ENCODE data around the gene CHST11. TPM values are rescaled to one million over a fixed set of nuclear protein-coding genes. Genes with fewer than 3 reads are reported as not detected.

The CHST11 gene
- polyA plus RNA-seq, 1 donor (not counting 4 experiments of a cell fraction or from before 2014, with no cell fraction given) = 11.9 TPM

DNA sequence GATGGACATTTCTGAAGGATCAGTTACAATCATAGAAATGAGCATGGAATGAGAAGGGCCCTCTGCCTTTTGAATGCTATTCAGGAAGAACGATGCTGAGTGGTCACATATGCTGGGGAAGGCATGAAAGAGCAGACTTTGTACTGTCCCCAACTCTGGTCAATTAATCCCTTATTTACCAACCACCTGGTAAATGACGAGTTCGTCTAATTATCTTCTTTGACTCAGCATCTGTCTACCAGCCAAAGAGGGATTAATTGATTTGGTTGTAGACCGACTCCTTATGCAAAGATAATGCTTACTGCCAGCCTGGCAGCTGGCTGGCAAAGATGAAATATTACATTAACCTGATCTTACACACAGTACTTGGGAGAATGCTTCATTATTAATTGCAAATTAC is 152.2 kb downstream of the CHST11 start:
- Histone ChIP-seq H3K9me3 (ENCODE audit: control insufficient read depth, low read depth, low read length) (no peaks in the 10 kb centered on the region), H3K36me3 (ENCODE audit: control insufficient read depth in 2 of 2, extremely low read depth in 1 of 2, insufficient read depth in 2 of 2, low read length in 2 of 2) (no peaks in the 10 kb centered on the region), H4K20me1 (ENCODE audit: control insufficient read depth, extremely low read depth, insufficient read depth, low read length) (no peaks in the 10 kb centered on the region), H3K9ac (ENCODE audit: control insufficient read depth, extremely low read depth, insufficient read depth, low read length) (no peak overlapping the region), H3K27ac (ENCODE audit: control insufficient read depth, insufficient read depth, low read length) (no peak overlapping the region), H3K4me2 (ENCODE audit: control insufficient read depth, extremely low read depth, insufficient read depth, low read depth, low read length) (no peak overlapping the region), H3K27me3 (ENCODE audit: control insufficient read depth, extremely low read depth, insufficient read depth, low read length) (no peaks in the 10 kb centered on the region), H3K4me3 (ENCODE audit: control insufficient read depth in 2 of 3, extremely low read depth in 1 of 3, insufficient read depth in 2 of 3, low read depth in 1 of 3, low read length in 3 of 3) (no peak overlapping the region), H2AFZ (ENCODE audit: control insufficient read depth, low read length) (no peak overlapping the region), H3K79me2 (ENCODE audit: control insufficient read depth, insufficient read depth, low read length) (peaks cover 2% of the 10 kb centered on the region), H3K4me1 (ENCODE audit: control insufficient read depth, extremely low read depth, insufficient read depth, low read length) (peaks cover 12% of the 10 kb centered on the region), H3K9me1 (ENCODE audit: control insufficient read depth, extremely low read depth, insufficient read depth, low read length) (no peaks in the 10 kb centered on the region)
- TF ChIP-seq, protein P1, sequence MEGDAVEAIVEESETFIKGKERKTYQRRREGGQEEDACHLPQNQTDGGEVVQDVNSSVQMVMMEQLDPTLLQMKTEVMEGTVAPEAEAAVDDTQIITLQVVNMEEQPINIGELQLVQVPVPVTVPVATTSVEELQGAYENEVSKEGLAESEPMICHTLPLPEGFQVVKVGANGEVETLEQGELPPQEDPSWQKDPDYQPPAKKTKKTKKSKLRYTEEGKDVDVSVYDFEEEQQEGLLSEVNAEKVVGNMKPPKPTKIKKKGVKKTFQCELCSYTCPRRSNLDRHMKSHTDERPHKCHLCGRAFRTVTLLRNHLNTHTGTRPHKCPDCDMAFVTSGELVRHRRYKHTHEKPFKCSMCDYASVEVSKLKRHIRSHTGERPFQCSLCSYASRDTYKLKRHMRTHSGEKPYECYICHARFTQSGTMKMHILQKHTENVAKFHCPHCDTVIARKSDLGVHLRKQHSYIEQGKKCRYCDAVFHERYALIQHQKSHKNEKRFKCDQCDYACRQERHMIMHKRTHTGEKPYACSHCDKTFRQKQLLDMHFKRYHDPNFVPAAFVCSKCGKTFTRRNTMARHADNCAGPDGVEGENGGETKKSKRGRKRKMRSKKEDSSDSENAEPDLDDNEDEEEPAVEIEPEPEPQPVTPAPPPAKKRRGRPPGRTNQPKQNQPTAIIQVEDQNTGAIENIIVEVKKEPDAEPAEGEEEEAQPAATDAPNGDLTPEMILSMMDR (optimal IDR thresholded peaks at IDR 0.05 in 1 of 3, IDR thresholded peaks at IDR 0.05 in 1 of 3, conservative IDR thresholded peaks at IDR 0.05 in 1 of 3; ENCODE audit: extremely low read depth in 1 of 3, insufficient read depth in 2 of 3, low read length in 3 of 3) = no peak
- TF ChIP-seq EZH2 (IDR thresholded peaks at IDR 0.05; ENCODE audit: low read length) = no peak
- dilution Hi-C loops (cut with MboI; ENCODE audit: extremely low pct_ligation_motif_present, low sequenced_read_pairs) = no loop called here
- no peak for FAIRE-seq
- no peak for DNase-seq (ENCODE audit: low read depth, low spot score)

DNA sequence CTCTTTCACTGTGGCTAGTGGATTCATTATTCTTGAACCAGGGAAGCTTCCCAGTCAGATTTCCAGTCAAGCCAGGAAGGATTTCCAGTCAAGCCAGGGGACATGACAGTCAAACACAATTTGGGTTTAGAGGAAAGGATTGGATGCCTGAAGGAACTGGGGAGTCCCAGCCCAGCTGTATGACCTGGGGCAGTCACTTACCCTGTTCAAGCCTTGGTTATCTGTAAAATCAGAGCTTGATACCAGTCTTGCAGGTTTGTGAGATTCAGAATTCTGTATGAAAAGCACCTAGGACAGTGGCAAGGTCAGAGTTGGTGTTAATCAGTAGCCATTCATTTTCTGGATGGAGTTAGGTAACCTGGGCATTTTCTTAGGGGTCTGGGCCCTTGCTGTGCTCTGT is 152.7 kb downstream of the CHST11 start:
- Histone ChIP-seq H3K4me3 (ENCODE audit: control insufficient read depth in 2 of 3, extremely low read depth in 1 of 3, insufficient read depth in 2 of 3, low read depth in 1 of 3, low read length in 3 of 3) (no peak overlapping the region), H4K20me1 (ENCODE audit: control insufficient read depth, extremely low read depth, insufficient read depth, low read length) (no peaks in the 10 kb centered on the region), H3K9ac (ENCODE audit: control insufficient read depth, extremely low read depth, insufficient read depth, low read length) (no peak overlapping the region), H3K79me2 (ENCODE audit: control insufficient read depth, insufficient read depth, low read length) (peaks cover 2% of the 10 kb centered on the region), H3K36me3 (ENCODE audit: control insufficient read depth in 2 of 2, extremely low read depth in 1 of 2, insufficient read depth in 2 of 2, low read length in 2 of 2) (no peaks in the 10 kb centered on the region), H2AFZ (ENCODE audit: control insufficient read depth, low read length) (no peak overlapping the region), H3K4me2 (ENCODE audit: control insufficient read depth, extremely low read depth, insufficient read depth, low read depth, low read length) (no peak overlapping the region), H3K9me3 (ENCODE audit: control insufficient read depth, low read depth, low read length) (no peaks in the 10 kb centered on the region), H3K4me1 (ENCODE audit: control insufficient read depth, extremely low read depth, insufficient read depth, low read length) (peaks cover 8% of the 10 kb centered on the region), H3K27me3 (ENCODE audit: control insufficient read depth, extremely low read depth, insufficient read depth, low read length) (no peaks in the 10 kb centered on the region), H3K27ac (ENCODE audit: control insufficient read depth, insufficient read depth, low read length) (no peak overlapping the region), H3K9me1 (ENCODE audit: control insufficient read depth, extremely low read depth, insufficient read depth, low read length) (no peaks in the 10 kb centered on the region)
- FAIRE-seq (no peak), DNase-seq (ENCODE audit: low read depth, low spot score) (no peak)
- TF ChIP-seq EZH2 (IDR thresholded peaks at IDR 0.05; ENCODE audit: low read length) = no peak
- TF ChIP-seq, protein P1 (optimal IDR thresholded peaks at IDR 0.05 in 1 of 3, IDR thresholded peaks at IDR 0.05 in 1 of 3, conservative IDR thresholded peaks at IDR 0.05 in 1 of 3; ENCODE audit: extremely low read depth in 1 of 3, insufficient read depth in 2 of 3, low read length in 3 of 3) = no peak
- dilution Hi-C loops (cut with MboI; ENCODE audit: extremely low pct_ligation_motif_present, low sequenced_read_pairs) = no loop called here
